PC-9 (cell line): ENCODE measurements around the gene COL18A1. TPM values are rescaled to one million over a fixed set of nuclear protein-coding genes. Genes with fewer than 3 reads are reported as not detected.

Experiments
- BruUV-seq: library from RNA; stranded (reverse); fragments of 400-500 nt; replicated peaks from 2 replicates; lab custom pipeline; 2021; lab: Mats Ljungman, UMichigan
- CTCF ChIA-PET: fragments of 300-600 bp; sonication (Branson Sonifier 250); formaldehyde crosslinking; loops from one replicate; lab custom pipeline; 2022; ENCODE audit warnings: antibody characterized with exemption; lab: Charles Lee
- POLR2A ChIA-PET: fragments of 300-600 bp; sonication (Branson Sonifier 250); formaldehyde crosslinking; loops from one replicate; lab custom pipeline; 2022; ENCODE audit warnings: antibody characterized with exemption; ENCODE audit not compliant: unreplicated experiment; lab: Charles Lee
- DNase-seq, 2 experiments: peaks; one replicate each; pipeline versions ENCODE4 v3.0.0 to v3.0.0-alpha.2; 2015 to 2022; ENCODE audit warnings: mixed read lengths in 1 of 2
- H2AFZ ChIP-seq: fragments of 200-600 bp; sonication (generic); 2 replicates; pipeline ENCODE4 v1.8.1; 2017; ENCODE audit warnings: antibody characterized with exemption
- H3F3A ChIP-seq: fragments of 200-600 bp; sonication (generic); 2 replicates; pipeline ENCODE4 v1.8.1; 2017; ENCODE audit warnings: antibody characterized with exemption, mild to moderate bottlenecking, low read depth; ENCODE audit not compliant: insufficient read depth
- H3K27ac ChIP-seq: fragments of 200-600 bp; sonication (generic); 2 replicates; pipeline ENCODE4 v1.6.1; 2016; ENCODE audit warnings: mixed run types
- H3K27me3 ChIP-seq: fragments of 200-600 bp; sonication (generic); 2 replicates; pipeline ENCODE4 v1.6.1; 2016; ENCODE audit warnings: low read depth, mixed run types; ENCODE audit not compliant: insufficient read depth
- H3K36me3 ChIP-seq: fragments of 200-600 bp; sonication (generic); 2 replicates; pipeline ENCODE4 v1.6.1; 2016; ENCODE audit warnings: low read depth, mixed run types
- H3K4me1 ChIP-seq: fragments of 200-600 bp; sonication (generic); replicated peaks from 2 replicates; pipeline ENCODE4 v1.6.1; 2016; ENCODE audit warnings: mixed run types; ENCODE audit not compliant: insufficient read depth
- H3K4me2 ChIP-seq: fragments of 200-600 bp; sonication (generic); 2 replicates; pipeline ENCODE4 v1.6.1; 2017; ENCODE audit warnings: mixed run types
- H3K4me3 ChIP-seq: fragments of 200-600 bp; sonication (generic); 2 replicates; pipeline ENCODE4 v1.6.1; 2016; ENCODE audit warnings: mixed run types
- H3K79me2 ChIP-seq: fragments of 200-600 bp; sonication (generic); 2 replicates; pipeline ENCODE4 v1.6.1; 2017; ENCODE audit warnings: low read depth, mixed run types
- H3K9me2 ChIP-seq: fragments of 200-600 bp; sonication (generic); 2 replicates; pipeline ENCODE4 v1.8.1; 2017; ENCODE audit warnings: mild to moderate bottlenecking; ENCODE audit not compliant: insufficient read depth
- H3K9me3 ChIP-seq: fragments of 200-600 bp; sonication (generic); 2 replicates; pipeline ENCODE4 v1.8.1; 2016; ENCODE audit warnings: low read depth; ENCODE audit not compliant: insufficient read depth
- H4K20me1 ChIP-seq: fragments of 200-600 bp; sonication (generic); 2 replicates; pipeline ENCODE4 v1.8.1; 2017; ENCODE audit not compliant: insufficient read depth
- CTCF ChIP-seq: fragments of 200-600 bp; sonication (generic); conservative IDR thresholded peaks from 2 replicates; pipeline ENCODE4 v1.6.1; 2017; ENCODE audit warnings: mixed run types, antibody characterized with exemption, mild to moderate bottlenecking, moderate library complexity
- EZH2 ChIP-seq: fragments of 200-600 bp; sonication (generic); IDR thresholded peaks from 2 replicates; pipeline ENCODE4 v1.8.0; 2017; ENCODE audit warnings: antibody characterized with exemption, low read depth
- intact Hi-C: fragments of 100-400 bp; cut with micrococcal nuclease; formaldehyde crosslinking; loops from one replicate; pipeline ENCODE4 v1.10.0; 2022; ENCODE audit not compliant: unreplicated experiment
- total RNA-seq: library from RNA; stranded (reverse); gene quantifications from 2 replicates; pipeline ENCODE4 v1.2.3, GENCODE V29; 2021

Gene COL18A1
- total RNA-seq, 1 experiment from 2014 or later: 82.4 TPM

GRCh38 chr21:45470087-45470515 lies 65.1 kb downstream of the COL18A1 start:
- DNase-seq: no peak
- ChIA-PET POLR2A (no interaction called here), CTCF (no interaction called here)
- intact Hi-C loops: no loop called here
- no peaks in the 10 kb centered on the region for H3K9me2 ChIP-seq
- H3K9me3 ChIP-seq: no peaks in the 10 kb centered on the region
- H3K4me3 ChIP-seq: no peak overlapping the region
- H3F3A ChIP-seq: peaks cover 18% of the 10 kb centered on the region; the same call in 1 of the 2 replicates
- peaks cover 16% of the 10 kb centered on the region for H3K4me1 ChIP-seq
- peak overlapping the region; percentile 67; the same call in 1 of the 2 replicates for H3K27ac ChIP-seq
- H3K4me2 ChIP-seq: no peak overlapping the region
- TF ChIP-seq CTCF (no peak), EZH2 (no peak)
- H3K79me2 ChIP-seq: no peaks in the 10 kb centered on the region
- H3K36me3 ChIP-seq: no peaks in the 10 kb centered on the region
- no peak overlapping the region for H2AFZ ChIP-seq
- no TSS peak for BruUV-seq
- no peaks in the 10 kb centered on the region for H4K20me1 ChIP-seq
- no peaks in the 10 kb centered on the region for H3K27me3 ChIP-seq

- Histone ChIP-seq H3K27ac (peak overlapping the region; percentile 67), H3K36me3 (no peaks in the 10 kb centered on the region), H3K79me2 (no peaks in the 10 kb centered on the region), H3K4me1 (peaks cover 16% of the 10 kb centered on the region), H3K27me3 (no peaks in the 10 kb centered on the region), H3F3A (peaks cover 18% of the 10 kb centered on the region; the same call in 1 of the 2 replicates), H3K9me2 (no peaks in the 10 kb centered on the region), H4K20me1 (no peaks in the 10 kb centered on the region), H3K4me2 (peak overlapping the region; percentile 76), H3K4me3 (peak overlapping the region; percentile 38; the same call in 1 of the 2 replicates), H3K9me3 (no peaks in the 10 kb centered on the region), H2AFZ (no peak overlapping the region)
- TF ChIP-seq CTCF: no peak
- no peak for TF ChIP-seq EZH2
- peak; percentile 45 to 87 for DNase-seq
- ChIA-PET CTCF (no interaction called here), POLR2A (interaction anchor here (0.6 kb wide), 2 partner anchors 21 to 174 kb away, joined by 6 to 7 read pairs; no protein-coding TSS in a partner anchor)
- BruUV-seq: no TSS peak
- intact Hi-C loops: no loop called here
These were observed 66.0 kb downstream of the COL18A1 start for GRCh38 chr21:45470773-45471524.

GRCh38 chr21:45471525-45472221 lies 66.7 kb downstream of the COL18A1 start:
- peaks cover 16% of the 10 kb centered on the region for H3K4me1 ChIP-seq
- no peak for TF ChIP-seq EZH2
- TF ChIP-seq CTCF: no peak
- intact Hi-C loops: no loop called here
- no peaks in the 10 kb centered on the region for H3K9me2 ChIP-seq
- peak overlapping the region; percentile 38; the same call in 1 of the 2 replicates for H3K4me3 ChIP-seq
- H3F3A ChIP-seq: peaks cover 18% of the 10 kb centered on the region; the same call in 1 of the 2 replicates
- H2AFZ ChIP-seq: no peak overlapping the region
- no peaks in the 10 kb centered on the region for H3K36me3 ChIP-seq
- H3K9me3 ChIP-seq: no peaks in the 10 kb centered on the region
- ChIA-PET POLR2A (interaction anchor here (0.6 kb wide), 2 partner anchors 11 to 174 kb away, joined by 7 to 13 read pairs; no protein-coding TSS in a partner anchor), CTCF (no interaction called here)
- no peaks in the 10 kb centered on the region for H3K27me3 ChIP-seq
- no peak for DNase-seq
- BruUV-seq: no TSS peak
- peak overlapping the region; percentile 76 for H3K4me2 ChIP-seq
- no peaks in the 10 kb centered on the region for H3K79me2 ChIP-seq
- H3K27ac ChIP-seq: peak overlapping the region; percentile 67
- no peaks in the 10 kb centered on the region for H4K20me1 ChIP-seq
